ENCODE data around the gene PBX4. TPM values are rescaled to one million over a fixed set of nuclear protein-coding genes. Genes with fewer than 3 reads are reported as not detected.

The PBX4 gene
- total RNA-seq, 1 donor from 2014 or later = 3.4 TPM

GRCh38 chr19:19579533-19580361 lies 38.7 kb downstream of the PBX4 start:
- Histone ChIP-seq H3K9me3 (no peaks in the 10 kb centered on the region), H3K36me3 (no peaks in the 10 kb centered on the region), H3K4me1 (no peaks in the 10 kb centered on the region), H3K27ac (no peak overlapping the region), H3K4me3 (no peak overlapping the region), H3K27me3 (no peaks in the 10 kb centered on the region)
- DNase-seq (no peak), ATAC-seq (no peak)
- TF ChIP-seq, protein P1, sequence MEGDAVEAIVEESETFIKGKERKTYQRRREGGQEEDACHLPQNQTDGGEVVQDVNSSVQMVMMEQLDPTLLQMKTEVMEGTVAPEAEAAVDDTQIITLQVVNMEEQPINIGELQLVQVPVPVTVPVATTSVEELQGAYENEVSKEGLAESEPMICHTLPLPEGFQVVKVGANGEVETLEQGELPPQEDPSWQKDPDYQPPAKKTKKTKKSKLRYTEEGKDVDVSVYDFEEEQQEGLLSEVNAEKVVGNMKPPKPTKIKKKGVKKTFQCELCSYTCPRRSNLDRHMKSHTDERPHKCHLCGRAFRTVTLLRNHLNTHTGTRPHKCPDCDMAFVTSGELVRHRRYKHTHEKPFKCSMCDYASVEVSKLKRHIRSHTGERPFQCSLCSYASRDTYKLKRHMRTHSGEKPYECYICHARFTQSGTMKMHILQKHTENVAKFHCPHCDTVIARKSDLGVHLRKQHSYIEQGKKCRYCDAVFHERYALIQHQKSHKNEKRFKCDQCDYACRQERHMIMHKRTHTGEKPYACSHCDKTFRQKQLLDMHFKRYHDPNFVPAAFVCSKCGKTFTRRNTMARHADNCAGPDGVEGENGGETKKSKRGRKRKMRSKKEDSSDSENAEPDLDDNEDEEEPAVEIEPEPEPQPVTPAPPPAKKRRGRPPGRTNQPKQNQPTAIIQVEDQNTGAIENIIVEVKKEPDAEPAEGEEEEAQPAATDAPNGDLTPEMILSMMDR (IDR thresholded peaks at IDR 0.05) = no peak
- intact Hi-C loops (cut with DNase I) = no loop called here

DNA sequence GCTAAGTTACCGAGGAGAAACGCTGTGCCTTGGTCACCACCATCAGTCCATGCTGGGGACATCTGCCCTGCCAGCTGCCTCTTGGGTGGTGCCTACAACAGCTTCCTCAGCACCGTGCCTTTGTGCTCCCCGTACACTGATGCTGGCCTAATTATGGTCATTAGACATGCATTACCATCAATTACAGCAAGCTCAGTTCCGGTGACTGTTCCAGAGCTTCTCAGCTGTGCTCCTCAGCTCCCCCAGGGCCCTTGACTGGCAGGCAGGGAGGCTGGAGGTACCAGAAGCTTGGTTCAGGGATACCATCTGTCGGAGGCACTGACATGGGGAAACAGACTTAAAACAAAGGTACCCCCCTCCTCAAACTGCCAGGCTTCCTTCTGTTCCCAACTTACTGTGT lies 40.2 kb downstream of the PBX4 start:
- H3K4me3 ChIP-seq = no peak overlapping the region
- no peak for ATAC-seq
- TF ChIP-seq, protein P1 (IDR thresholded peaks at IDR 0.05) = no peak

GRCh38 chr19:19575411-19575810 lies 43.1 kb downstream of the PBX4 start:
- no peak for ATAC-seq
- DNase-seq = no peak
- no peak overlapping the region for H3K27ac ChIP-seq
- H3K4me3 ChIP-seq = no peak overlapping the region
- H3K4me1 ChIP-seq = no peaks in the 10 kb centered on the region
- H3K9me3 ChIP-seq = no peaks in the 10 kb centered on the region
- H3K27me3 ChIP-seq = no peaks in the 10 kb centered on the region
- intact Hi-C loops (cut with DNase I) = no loop called here
- H3K36me3 ChIP-seq = no peaks in the 10 kb centered on the region
- TF ChIP-seq, protein P1 (IDR thresholded peaks at IDR 0.05) = no peak

More for the DNA sequence above, 40.2 kb downstream of the PBX4 start:
- no peaks in the 10 kb centered on the region for H3K36me3 ChIP-seq
- DNase-seq = no peak
- H3K4me1 ChIP-seq = no peaks in the 10 kb centered on the region
- H3K27me3 ChIP-seq = no peaks in the 10 kb centered on the region
- intact Hi-C loops (cut with DNase I) = no loop called here
- no peaks in the 10 kb centered on the region for H3K9me3 ChIP-seq
- no peak overlapping the region for H3K27ac ChIP-seq

GRCh38 chr19:19571071-19571786 lies 47.3 kb downstream of the PBX4 start:
- Histone ChIP-seq H3K27me3 (no peaks in the 10 kb centered on the region), H3K9me3 (no peaks in the 10 kb centered on the region), H3K36me3 (no peaks in the 10 kb centered on the region), H3K4me3 (no peak overlapping the region), H3K27ac (no peak overlapping the region), H3K4me1 (no peaks in the 10 kb centered on the region)
- TF ChIP-seq, protein P1 (IDR thresholded peaks at IDR 0.05) = no peak
- ATAC-seq (no peak), DNase-seq (no peak)
- intact Hi-C loops (cut with DNase I) = no loop called here

GRCh38 chr19:19570571-19570970 lies 47.9 kb downstream of the PBX4 start:
- Histone ChIP-seq H3K27ac (no peak overlapping the region), H3K9me3 (no peaks in the 10 kb centered on the region), H3K4me3 (no peak overlapping the region), H3K36me3 (no peaks in the 10 kb centered on the region), H3K27me3 (no peaks in the 10 kb centered on the region), H3K4me1 (no peaks in the 10 kb centered on the region)
- ATAC-seq (no peak), DNase-seq (no peak)
- intact Hi-C loops (cut with DNase I) = no loop called here
- TF ChIP-seq, protein P1 (IDR thresholded peaks at IDR 0.05) = no peak
